CD14-positive monocyte (primary cell): ENCODE results near the gene MRPL4. TPM values are rescaled to one million over a fixed set of nuclear protein-coding genes. Genes with fewer than 3 reads are reported as not detected.
A peak's percentile ranks its signal among the peaks of the same experiment; 100 is the strongest.

ENCODE experiments used
- DNase-seq, 3 donors: peaks; one replicate each; pipeline ENCODE4 v3.0.0-alpha.2; 2011 to 2022
- H2AFZ ChIP-seq: 2 replicates; pipeline ENCODE4 v1.6.0; 2012; ENCODE audit warnings: mild to moderate bottlenecking, low read depth, low read length, inconsistent platforms; ENCODE audit not compliant: insufficient read depth, poor library complexity, severe bottlenecking
- H3K27ac ChIP-seq, 2 donors: 1 replicate in 1 of 2; 2 replicates in 1 of 2; pipeline ENCODE4 v1.5.1; 2012 to 2013; ENCODE audit warnings: low read length in 2 of 2, control low read depth in 1 of 2, inconsistent platforms in 1 of 2, low read depth in 1 of 2, mild to moderate bottlenecking in 1 of 2
- H3K27me3 ChIP-seq, 2 donors: one replicate each; pipeline versions ENCODE4 v1.6.0 to v1.6.1; 2011 to 2013; ENCODE audit warnings: low read length in 2 of 2; ENCODE audit not compliant: control insufficient read depth in 2 of 2, insufficient read depth in 2 of 2
- H3K36me3 ChIP-seq, 2 donors: replicated peaks in 1 of 2; 1 replicate in 1 of 2; 2 replicates in 1 of 2; pipeline versions ENCODE4 v1.5.1 to v1.6.1; 2012 to 2013; ENCODE audit warnings: low read length in 2 of 2, control low read depth in 1 of 2, inconsistent platforms in 1 of 2, mild to moderate bottlenecking in 1 of 2; ENCODE audit not compliant: insufficient read depth in 2 of 2, control insufficient read depth in 1 of 2
- H3K4me1 ChIP-seq, 2 donors: 1 replicate in 1 of 2; 2 replicates in 1 of 2; pipeline versions ENCODE4 v1.5.1 to v1.6.1; 2012 to 2013; ENCODE audit warnings: low read length in 2 of 2, control low read depth in 1 of 2, inconsistent platforms in 1 of 2, mild to moderate bottlenecking in 1 of 2, moderate library complexity in 1 of 2; ENCODE audit not compliant: insufficient read depth in 2 of 2, control insufficient read depth in 1 of 2
- H3K4me2 ChIP-seq: replicated peaks from 2 replicates; pipeline ENCODE3; 2012; ENCODE audit warnings: low read length, moderate library complexity, mild to moderate bottlenecking; ENCODE audit not compliant: poor library complexity, severe bottlenecking; ENCODE audit errors: extremely low read depth
- H3K4me3 ChIP-seq, 3 experiments: fragments of 200-600 bp in 1 of 3; sonication (generic) in 1 of 3; replicated peaks in 1 of 3; 1 replicate in 2 of 3; 2 replicates in 1 of 3; pipeline ENCODE4 v1.5.1; 2011 to 2013; ENCODE audit warnings: low read length in 3 of 3, mild to moderate bottlenecking in 3 of 3, control low read depth in 2 of 3, low read depth in 2 of 3, inconsistent platforms in 1 of 3, moderate library complexity in 1 of 3
- H3K79me2 ChIP-seq: 2 replicates; pipeline ENCODE4 v1.6.0; 2012; ENCODE audit warnings: mild to moderate bottlenecking, control low read depth, inconsistent platforms, low read length, moderate library complexity; ENCODE audit not compliant: insufficient read depth
- H3K9ac ChIP-seq: 2 replicates; pipeline ENCODE4 v1.6.0; 2017; ENCODE audit warnings: low read length, mild to moderate bottlenecking; ENCODE audit not compliant: insufficient read depth, poor library complexity, severe bottlenecking
- H3K9me3 ChIP-seq, 2 donors: replicated peaks in 1 of 2; 1 replicate in 1 of 2; 2 replicates in 1 of 2; pipeline versions ENCODE4 v1.5.1 to v1.6.1; 2012 to 2013; ENCODE audit warnings: low read length in 2 of 2, control low read depth in 1 of 2; ENCODE audit not compliant: control insufficient read depth in 1 of 2, insufficient read depth in 1 of 2
- H4K20me1 ChIP-seq: 2 replicates; pipeline ENCODE4 v1.6.0; 2012; ENCODE audit warnings: mild to moderate bottlenecking, low read length, control low read depth, moderate library complexity; ENCODE audit not compliant: insufficient read depth
- H3K27ac Mint-ChIP-seq, 7 donors: one replicate each; pipeline ENCODE4 v1.8.0; 2020; ENCODE audit warnings: mild to moderate bottlenecking in 7 of 7, mixed read lengths in 7 of 7, moderate library complexity in 6 of 7, inconsistent platforms in 2 of 7
- H3K27me3 Mint-ChIP-seq, 3 donors: one replicate each; pipeline ENCODE4 v1.8.0; 2021 to 2022; ENCODE audit warnings: low read depth in 3 of 3, mild to moderate bottlenecking in 3 of 3, mixed read lengths in 3 of 3, moderate library complexity in 3 of 3, inconsistent platforms in 1 of 3
- H3K36me3 Mint-ChIP-seq, 2 donors: one replicate each; pipeline ENCODE4 v1.8.0; 2020; ENCODE audit warnings: mixed read lengths in 2 of 2, inconsistent platforms in 1 of 2, mild to moderate bottlenecking in 1 of 2
- H3K4me1 Mint-ChIP-seq: one replicate; pipeline ENCODE4 v1.8.0; 2020; ENCODE audit warnings: mild to moderate bottlenecking, mixed read lengths
- H3K4me3 Mint-ChIP-seq, 2 donors: one replicate each; pipeline ENCODE4 v1.8.0; 2020; ENCODE audit warnings: mild to moderate bottlenecking in 2 of 2, mixed read lengths in 2 of 2, moderate library complexity in 1 of 2
- H3K9me3 Mint-ChIP-seq, 7 donors: one replicate each; pipeline ENCODE4 v1.8.0; 2020 to 2022; ENCODE audit warnings: mixed read lengths in 7 of 7, mild to moderate bottlenecking in 6 of 7, moderate library complexity in 6 of 7, inconsistent platforms in 2 of 7
- CTCF ChIP-seq: fragments of 200-600 bp; IDR thresholded peaks from one replicate; pipeline ENCODE4 v1.8.0; 2022; ENCODE audit warnings: antibody characterized with exemption, mild to moderate bottlenecking
- WGBS: methylation state at CpG from one replicate; pipeline ENCODE4 v1.1.5; 2013; ENCODE audit warnings: missing lambda C conversion rate; ENCODE audit not compliant: insufficient coverage; 5-methylcytosine and 5-hydroxymethylcytosine counted together
- intact Hi-C, 2 donors: fragments of 100-400 bp; cut with micrococcal nuclease; formaldehyde crosslinking; loops; one replicate each; pipeline versions ENCODE4 v1.15.0 to v1.15.1; 2023
- polyA plus RNA-seq, 3 donors: library from polyadenylated mRNA; depleted of rRNA in 1 of 3; unstranded in 2 of 3; stranded (reverse) in 1 of 3; fragments of 300-500 nt in 2 of 3; fragments of >200 nt in 1 of 3; fragmentation: Illumina TruSeq in 2 of 3; gene quantifications; 1 replicate in 2 of 3; 2 replicates in 1 of 3; pipeline ENCODE4 v1.2.3, GENCODE V29; 2012 to 2021
- small RNA-seq: library from RNA; depleted of rRNA; stranded (forward); fragments of <200 nt; gene quantifications from one replicate; pipeline ENCODE3, GENCODE V24; 2012; ENCODE audit warnings: low read depth; ENCODE audit not compliant: insufficient read length

MRPL4 gene
- polyA plus RNA-seq, 3 donors: 20.4 to 40.2 (median 22.7) TPM

- H3K27ac Mint-ChIP-seq: peak overlapping the region in 2 of 7 donors; percentile 7 to 40
- H3K9ac ChIP-seq: no peak overlapping the region
- DNase-seq: no peak
- no peak overlapping the region for H3K27ac ChIP-seq
- no peaks in the 10 kb centered on the region for H3K9me3 ChIP-seq
- H3K4me3 ChIP-seq: no peak overlapping the region
- no peak overlapping the region for H2AFZ ChIP-seq
- H4K20me1 ChIP-seq: no peaks in the 10 kb centered on the region
- H3K4me1 Mint-ChIP-seq: peaks cover 29% of the 10 kb centered on the region
- no CpG with 5 or more reads among the region's 5 CpGs for WGBS
- H3K36me3 ChIP-seq: no peaks in the 10 kb centered on the region
- no peak overlapping the region for H3K4me3 Mint-ChIP-seq
- no peaks in the 10 kb centered on the region for H3K27me3 ChIP-seq
- no peak overlapping the region for H3K4me2 ChIP-seq
- peaks cover 26 to 33% of the 10 kb centered on the region in 2 donors for H3K4me1 ChIP-seq
- peaks cover 2 to 9% (median 3%) of the 10 kb centered on the region in 3 donors for H3K27me3 Mint-ChIP-seq
- intact Hi-C loops: no loop called here
- no peak for TF ChIP-seq CTCF
- peaks cover 2 to 8% of the 10 kb centered on the region in 2 donors for H3K36me3 Mint-ChIP-seq
- H3K79me2 ChIP-seq: no peaks in the 10 kb centered on the region
- no peaks in the 10 kb centered on the region for H3K9me3 Mint-ChIP-seq
Observed at GRCh38 chr19:10306327-10306726, 54.3 kb downstream of the MRPL4 start.

- no peak for DNase-seq
- Histone ChIP-seq H3K4me3 (no peak within 1 kb of the TSS), H3K36me3 (no peaks in the 10 kb centered on the region), H2AFZ (no peak within 1 kb of the TSS), H3K4me2 (no peak within 1 kb of the TSS), H3K4me1 (peaks cover 22 to 23% of the 10 kb centered on the region in 2 donors), H3K79me2 (no peaks in the 10 kb centered on the region), H3K27ac (no peak within 1 kb of the TSS), H3K27me3 (no peaks in the 10 kb centered on the region), H3K9me3 (no peaks in the 10 kb centered on the region), H4K20me1 (no peaks in the 10 kb centered on the region), H3K9ac (no peak within 1 kb of the TSS)
- peaks cover 2 to 7% of the 10 kb centered on the region in 2 donors for H3K36me3 Mint-ChIP-seq
- H3K27me3 Mint-ChIP-seq: peaks cover 0 to 6% (median 2%) of the 10 kb centered on the region in 3 donors
- peaks cover 16% of the 10 kb centered on the region for H3K4me1 Mint-ChIP-seq
- H3K27ac Mint-ChIP-seq: peak within 1 kb of the TSS in 3 of 7 donors; percentile 37 to 60 (median 58)
- WGBS: 95% methylated on average over 14 of the region's 24 CpGs
- H3K4me3 Mint-ChIP-seq: no peak within 1 kb of the TSS
- intact Hi-C loops: no loop called here
- no peak for TF ChIP-seq CTCF
- H3K9me3 Mint-ChIP-seq: no peaks in the 10 kb centered on the region
Observed at GRCh38 chr19:10309423-10309822, 57.4 kb downstream of the MRPL4 start, which contains the start of gene ZGLP1. Gene ZGLP1 (minus strand): TSS chr19:10309815.

Small RNA genes lying within 50 kb of the gene (small RNA-seq; reads per million reads assigned to genes)
- gene AC011511.1 (not detected), gene MIR4322 (not detected)

Other genes with a start within 250 kb of the MRPL4 start
- not detected for gene COL5A3, start 241.7 kb upstream of the MRPL4 start, polyA plus RNA-seq
- not detected for gene RDH8, start 238.7 kb upstream of the MRPL4 start, polyA plus RNA-seq
- 100 to 1,000 TPM in 1 of 3 donors, 10 to 100 TPM in 2; 12.6 to 106 (median 17.6) TPM for gene SHFL, start 165.9 kb upstream of the MRPL4 start, polyA plus RNA-seq
- gene ANGPTL6, start 149.5 kb upstream of the MRPL4 start, polyA plus RNA-seq: 1 to 10 TPM in 1 of 3 donors, not detected in 2; 2.1 TPM
- gene PPAN, start 145.9 kb upstream of the MRPL4 start, polyA plus RNA-seq: 10 to 100 TPM in 1 of 3 donors, 1 to 10 TPM in 2; 7.2 to 26.2 (median 7.6) TPM
- gene P2RY11, start 140.5 kb upstream of the MRPL4 start, polyA plus RNA-seq: 1 to 10 TPM in 1 of 3 donors, under 1 TPM in 2; 0.50 to 10.0 (median 0.69) TPM
- gene EIF3G, start 132.3 kb upstream of the MRPL4 start, polyA plus RNA-seq: 100 to 1,000 TPM; 148 to 368 (median 166) TPM
- gene DNMT1, start 57.3 kb upstream of the MRPL4 start, polyA plus RNA-seq: 10 to 100 TPM; 17.6 to 72.5 (median 19.0) TPM
- 1 to 10 TPM in 1 of 3 donors, under 1 TPM in 2; 0.40 to 2.0 (median 0.55) TPM for gene S1PR2, start 20.9 kb upstream of the MRPL4 start, polyA plus RNA-seq
- 100 to 1,000 TPM in 1 of 3 donors, 10 to 100 TPM in 2; 21.6 to 118 (median 40.8) TPM for gene ICAM1, start 18.9 kb downstream of the MRPL4 start, polyA plus RNA-seq
- 10 to 100 TPM in 2 of 3 donors, 1 to 10 TPM in 1; 5.5 to 17.3 (median 11.2) TPM for gene ICAM4, start 34.7 kb downstream of the MRPL4 start, polyA plus RNA-seq
- gene ICAM5, start 37.7 kb downstream of the MRPL4 start, polyA plus RNA-seq: 1 to 10 TPM in 1 of 3 donors, under 1 TPM in 1, not detected in 1; 0.21 to 2.1 TPM
- 10 to 100 TPM in 1 of 3 donors, 1 to 10 TPM in 2; 3.5 to 11.7 (median 9.4) TPM for gene ZGLP1, start 57.6 kb downstream of the MRPL4 start, polyA plus RNA-seq
- 1 to 10 TPM; 5.5 to 6.8 (median 6.7) TPM for gene FDX2, start 63.8 kb downstream of the MRPL4 start, polyA plus RNA-seq
- gene RAVER1, start 81.3 kb downstream of the MRPL4 start, polyA plus RNA-seq: 10 to 100 TPM in 1 of 3 donors, 1 to 10 TPM in 2; 6.0 to 20.7 (median 9.0) TPM
- 100 to 1,000 TPM; 189 to 234 (median 198) TPM for gene ICAM3, start 87.4 kb downstream of the MRPL4 start, polyA plus RNA-seq
- gene TYK2, start 128.4 kb downstream of the MRPL4 start, polyA plus RNA-seq: 100 to 1,000 TPM in 2 of 3 donors, 10 to 100 TPM in 1; 82.9 to 441 (median 113) TPM
- 100 to 1,000 TPM in 1 of 3 donors, 10 to 100 TPM in 2; 49.3 to 575 (median 54.9) TPM for gene CDC37, start 151.3 kb downstream of the MRPL4 start, polyA plus RNA-seq
- gene PDE4A, start 168.3 kb downstream of the MRPL4 start, polyA plus RNA-seq: 10 to 100 TPM in 1 of 3 donors, 1 to 10 TPM in 2; 4.7 to 14.8 (median 5.8) TPM